NCI-H1105 treated with DMSO at 0.1 percent for 48 hours (cell line): ENCODE measurements around the gene ZDHHC23.

Experiments
- DNase-seq: peaks from one replicate; lab custom pipeline; 2025; lab: John Stamatoyannopoulos, UW

Gene ZDHHC23, protein sequence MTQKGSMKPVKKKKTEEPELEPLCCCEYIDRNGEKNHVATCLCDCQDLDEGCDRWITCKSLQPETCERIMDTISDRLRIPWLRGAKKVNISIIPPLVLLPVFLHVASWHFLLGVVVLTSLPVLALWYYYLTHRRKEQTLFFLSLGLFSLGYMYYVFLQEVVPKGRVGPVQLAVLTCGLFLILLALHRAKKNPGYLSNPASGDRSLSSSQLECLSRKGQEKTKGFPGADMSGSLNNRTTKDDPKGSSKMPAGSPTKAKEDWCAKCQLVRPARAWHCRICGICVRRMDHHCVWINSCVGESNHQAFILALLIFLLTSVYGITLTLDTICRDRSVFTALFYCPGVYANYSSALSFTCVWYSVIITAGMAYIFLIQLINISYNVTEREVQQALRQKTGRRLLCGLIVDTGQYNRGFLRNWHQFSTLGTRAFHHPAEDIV

DNA sequence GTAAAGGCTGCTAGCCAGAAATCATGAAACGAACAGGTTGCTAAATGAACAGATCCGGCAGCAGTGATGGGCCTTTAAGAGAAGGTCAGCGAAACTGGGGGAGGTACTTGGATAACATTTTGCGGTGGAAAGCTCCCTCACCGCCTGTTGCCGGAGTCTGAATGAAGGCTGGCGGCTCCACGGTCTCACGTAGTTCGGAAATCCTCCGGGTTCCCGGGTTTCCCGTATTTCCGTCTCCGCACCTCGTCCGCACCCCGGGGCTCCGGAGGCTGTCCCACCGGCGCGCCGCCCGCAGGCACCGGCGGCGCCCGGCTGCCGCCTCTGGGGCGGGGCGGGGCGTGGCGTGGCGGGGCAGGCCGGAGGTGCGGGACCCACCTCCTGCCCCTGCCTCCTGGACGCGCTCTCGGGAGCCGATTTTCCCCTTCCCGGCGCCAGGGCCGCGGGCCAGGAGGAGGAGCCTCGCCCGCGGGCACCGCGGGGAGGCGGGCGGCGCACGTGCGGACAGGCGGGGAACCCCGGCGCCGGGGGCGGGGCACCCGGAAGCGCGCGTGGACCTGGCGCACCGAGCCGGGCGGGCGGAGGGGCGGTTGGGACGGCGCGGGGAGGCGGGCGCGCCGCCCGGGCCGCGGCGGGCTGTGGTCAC is at the start of gene ZDHHC23:
Gene ZDHHC23, plus strand, starts transcription at position 642 of the 643 bp plus-strand sequence. CDS start 790 bp downstream, outside the sequence.
- peak; percentile 81 for DNase-seq

DNA sequence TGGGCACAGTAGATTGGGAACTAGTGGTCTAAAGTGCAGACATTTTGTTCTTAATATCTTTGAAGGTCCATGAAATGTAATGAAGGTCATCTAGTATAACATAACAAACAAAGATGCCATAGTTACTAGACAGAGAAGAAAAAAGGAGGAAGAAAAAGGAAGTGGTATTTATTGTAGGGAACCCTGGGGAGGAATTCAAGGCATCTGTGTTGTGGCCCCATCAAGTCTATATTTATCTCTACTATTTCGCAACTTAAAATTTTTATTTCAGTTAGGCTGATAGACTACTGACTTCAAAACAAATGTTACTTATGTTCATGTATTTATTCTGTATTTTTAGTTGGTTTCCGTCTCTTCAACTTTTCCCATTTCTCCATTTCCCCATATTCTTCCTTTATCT is 48.9 kb upstream of the ZDHHC23 start:
- DNase-seq = no peak

DNA sequence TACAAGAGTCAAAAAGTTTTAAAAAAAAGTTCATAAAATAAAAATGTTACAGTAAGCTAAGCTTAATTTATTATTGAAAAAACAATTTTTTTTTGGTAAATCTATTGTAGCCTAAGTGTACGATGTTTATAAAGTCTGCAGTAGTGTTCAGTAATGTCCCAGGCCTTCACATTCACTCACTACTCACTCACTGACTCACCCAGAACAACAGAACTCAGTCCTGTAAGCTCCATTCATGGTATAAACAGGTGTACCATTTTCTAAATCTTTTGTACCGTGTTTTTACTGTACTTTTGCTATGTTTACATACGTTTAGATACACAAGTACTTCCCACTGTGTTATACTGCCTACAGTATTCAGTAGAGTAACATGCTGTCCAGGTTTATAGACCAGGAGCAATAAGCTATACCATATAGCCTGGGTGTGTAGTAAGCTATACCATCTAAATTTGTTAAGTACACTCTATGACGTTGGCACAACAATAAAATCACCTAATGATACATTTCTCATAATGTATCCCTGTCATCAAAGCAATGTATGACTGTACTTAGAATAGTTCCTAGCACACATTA is 41.2 kb upstream of the ZDHHC23 start:
- no peak for DNase-seq

DNA sequence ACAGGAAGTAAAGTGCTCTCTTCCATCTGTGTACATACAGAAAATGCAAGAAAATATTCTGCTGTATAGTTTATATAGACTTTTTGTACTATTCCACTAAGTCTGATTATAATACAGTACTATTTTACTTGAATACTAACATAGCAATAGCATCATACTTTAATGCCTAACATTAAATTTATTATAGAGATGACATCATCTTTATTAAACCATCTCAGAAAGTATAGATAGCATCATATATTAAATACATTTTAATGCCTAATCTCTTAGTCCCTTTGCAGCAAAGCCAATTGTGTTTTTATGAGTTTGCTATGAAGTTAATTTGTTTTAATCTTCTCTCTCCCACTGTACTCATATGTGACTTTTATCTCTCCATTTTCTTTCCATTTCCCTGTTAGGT is 39.7 kb upstream of the ZDHHC23 start:
- no peak for DNase-seq

DNA sequence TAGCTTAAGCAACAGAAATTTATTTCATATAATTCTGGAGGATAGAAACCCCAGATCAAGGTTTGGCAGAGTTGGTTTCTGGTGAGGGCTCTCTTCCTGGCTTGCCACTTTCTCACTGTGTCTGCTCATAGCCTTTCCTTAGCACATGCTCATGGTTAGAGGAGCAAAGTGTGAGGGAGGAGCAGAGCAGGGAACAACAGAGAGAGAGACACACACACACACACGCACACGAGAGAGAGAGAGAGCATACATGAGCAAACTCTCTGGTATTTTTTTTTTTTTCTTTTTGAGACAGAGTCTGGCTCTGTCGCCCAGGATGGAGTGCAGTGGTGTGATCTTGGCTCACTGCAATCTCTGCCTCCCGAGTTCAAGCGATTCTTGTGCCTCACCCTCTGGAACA is 36.8 kb upstream of the ZDHHC23 start:
- DNase-seq = no peak

DNA sequence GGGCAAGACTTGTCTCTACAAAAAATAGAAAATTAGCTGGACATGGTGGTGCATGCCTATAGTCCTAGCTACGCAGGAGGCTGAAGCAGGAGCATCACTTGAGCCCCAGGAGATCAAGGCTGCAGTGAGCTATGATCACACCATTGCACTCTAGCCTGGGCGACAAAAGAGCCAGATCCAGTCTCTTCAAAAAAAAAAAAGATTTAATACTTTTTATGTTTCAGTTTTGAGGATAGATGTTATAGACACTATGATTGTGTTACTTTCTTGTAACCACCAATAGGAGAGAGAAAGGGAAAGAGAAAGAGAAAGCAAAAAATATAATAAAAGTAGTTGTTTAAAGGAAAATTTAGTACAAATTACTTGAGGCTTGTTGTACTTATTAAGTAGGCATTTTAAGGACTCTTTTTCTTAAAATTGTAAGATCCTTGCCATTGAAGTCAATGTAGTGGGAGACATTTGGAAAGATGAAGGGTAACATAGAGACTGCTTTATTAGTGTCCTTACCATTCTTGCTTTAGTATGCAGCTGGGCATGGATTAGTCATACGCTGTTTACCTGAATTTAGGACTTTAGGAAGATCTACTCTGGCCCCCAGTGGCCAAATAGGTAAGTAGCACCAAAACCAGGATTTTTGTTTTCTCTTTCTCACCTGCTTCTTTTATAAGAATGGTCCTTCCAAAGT is 35.1 kb upstream of the ZDHHC23 start:
- peak; percentile 62 for DNase-seq

DNA sequence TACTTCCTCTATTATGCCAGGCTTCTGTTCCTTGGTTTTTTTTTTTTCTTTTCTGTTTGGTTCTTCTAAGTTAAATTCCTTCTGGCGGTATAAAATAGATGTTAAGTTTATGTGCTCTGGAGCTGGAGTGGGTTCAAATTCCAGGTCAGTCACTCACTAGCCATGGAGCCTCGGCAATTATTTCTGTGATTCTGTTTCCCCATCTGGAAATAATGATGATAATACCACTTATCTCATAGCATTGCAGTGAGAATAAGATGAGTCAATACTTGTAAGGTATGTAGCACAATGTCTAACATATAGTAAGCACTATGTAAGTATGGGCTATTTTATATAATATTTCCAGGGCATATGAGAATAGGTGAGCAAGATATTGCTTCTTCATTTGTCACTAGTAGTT is 33.2 kb upstream of the ZDHHC23 start:
- no peak for DNase-seq

DNA sequence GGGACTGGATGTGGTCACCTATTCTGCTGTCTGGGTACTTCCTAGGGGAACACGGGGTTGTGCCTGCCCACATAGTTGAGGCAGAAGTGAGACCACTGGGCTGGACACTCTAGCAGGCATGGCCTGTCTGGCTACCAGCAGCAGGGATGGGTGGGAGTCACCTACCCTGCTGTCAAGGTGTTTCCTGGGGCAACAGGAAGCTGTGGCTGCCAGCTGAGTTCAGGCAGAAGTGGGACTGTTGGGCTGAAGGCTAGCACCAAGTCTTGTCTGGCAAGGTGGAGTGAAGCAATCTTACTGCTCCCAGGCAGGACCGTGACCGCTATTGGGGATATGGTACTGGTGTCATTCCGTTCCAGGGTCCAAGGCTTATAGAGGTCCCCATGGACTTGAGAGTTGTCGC is 20.3 kb upstream of the ZDHHC23 start:
- no peak for DNase-seq

DNA sequence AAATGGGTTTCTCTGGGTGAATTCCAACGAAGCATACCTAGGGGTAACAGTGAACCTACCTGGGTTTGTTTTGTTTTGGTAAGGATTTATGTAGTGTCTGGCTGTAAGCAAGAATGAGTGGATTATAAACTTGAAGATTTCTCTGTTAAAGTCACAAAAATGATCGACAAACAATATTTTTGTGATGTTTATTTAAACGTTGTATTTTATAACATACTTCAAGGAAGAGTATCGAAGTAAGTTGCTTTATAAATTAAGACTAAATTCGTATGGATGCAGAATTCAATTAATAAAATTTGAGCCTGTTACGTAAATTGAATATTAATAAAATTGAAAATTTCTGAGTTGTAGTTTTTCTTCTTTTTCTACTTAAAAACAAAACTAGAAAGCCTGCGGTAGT is 982 bp upstream of the ZDHHC23 start:
- no peak for DNase-seq

DNA sequence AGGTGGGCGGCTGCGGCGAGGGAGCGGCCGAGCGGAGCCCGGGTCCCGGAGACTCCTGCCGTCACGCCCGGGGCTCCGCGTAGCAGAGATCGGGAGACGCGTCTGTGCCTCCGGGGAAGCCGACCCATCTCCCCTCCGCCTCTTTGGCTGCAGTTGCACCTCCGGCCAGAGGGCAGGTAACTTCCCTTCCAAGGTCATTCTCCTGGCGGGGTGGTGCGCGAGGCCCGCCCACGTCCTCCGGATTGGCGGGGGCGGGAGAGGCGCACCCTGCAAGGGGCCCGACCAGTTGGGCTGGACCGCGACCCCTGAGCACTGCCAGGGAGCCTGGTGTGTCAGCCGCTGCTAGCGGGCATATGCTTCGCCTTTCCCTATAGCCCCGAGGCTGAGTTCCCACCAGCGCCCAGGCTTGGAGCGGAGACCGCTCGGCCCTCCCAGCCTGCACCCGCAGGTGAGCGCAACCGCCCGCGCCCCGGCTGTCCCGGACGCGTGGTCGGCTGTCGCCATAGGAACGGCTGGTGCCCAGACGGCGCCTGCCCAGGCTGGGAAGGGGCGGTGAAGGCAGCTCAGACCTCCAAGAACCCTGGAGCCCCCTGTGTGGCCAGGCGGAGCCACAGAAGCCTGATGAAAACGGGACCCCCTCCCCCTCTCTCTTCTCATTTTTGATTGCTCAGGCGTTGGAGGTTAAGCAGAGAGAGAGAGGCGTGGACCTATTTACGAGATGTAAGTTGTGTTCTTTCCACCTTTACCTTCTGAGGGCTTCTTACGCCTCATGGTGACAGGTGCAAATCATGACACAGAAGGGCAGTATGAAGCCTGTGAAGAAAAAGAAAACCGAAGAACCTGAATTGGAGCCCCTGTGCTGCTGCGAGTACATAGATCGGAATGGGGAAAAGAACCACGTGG is 453 bp downstream of the ZDHHC23 start:
- peak; percentile 65 for DNase-seq

DNA sequence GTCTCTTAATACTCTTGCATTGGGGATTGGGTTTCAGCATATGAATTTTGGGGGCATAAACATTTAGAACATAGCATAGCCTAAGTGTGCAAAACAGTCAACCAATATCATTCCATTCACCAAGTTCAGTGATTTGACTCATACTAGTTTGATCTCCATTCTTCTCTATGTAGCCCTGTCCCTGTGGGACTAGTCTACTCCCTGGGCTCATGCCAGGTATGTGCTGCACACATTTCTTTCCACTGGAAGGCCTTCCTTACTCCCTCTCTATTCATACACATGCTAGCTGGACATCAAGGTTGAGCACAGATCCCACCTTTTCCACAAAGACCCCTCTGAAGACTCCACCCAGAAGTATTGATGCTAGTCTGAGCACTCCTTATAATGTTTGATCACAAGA is 5.1 kb downstream of the ZDHHC23 start:
- DNase-seq = no peak

DNA sequence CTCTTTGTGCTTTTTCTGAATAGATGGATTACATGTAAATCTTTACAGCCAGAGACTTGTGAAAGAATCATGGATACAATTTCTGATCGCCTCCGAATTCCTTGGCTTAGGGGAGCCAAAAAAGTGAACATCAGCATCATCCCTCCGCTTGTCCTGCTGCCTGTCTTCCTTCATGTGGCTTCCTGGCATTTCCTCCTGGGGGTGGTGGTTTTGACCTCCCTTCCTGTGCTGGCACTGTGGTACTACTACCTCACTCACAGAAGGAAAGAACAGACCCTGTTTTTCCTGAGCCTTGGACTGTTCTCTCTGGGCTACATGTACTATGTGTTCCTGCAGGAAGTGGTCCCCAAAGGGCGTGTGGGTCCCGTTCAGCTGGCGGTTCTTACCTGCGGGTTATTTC is 5.9 kb downstream of the ZDHHC23 start:
- no peak for DNase-seq

DNA sequence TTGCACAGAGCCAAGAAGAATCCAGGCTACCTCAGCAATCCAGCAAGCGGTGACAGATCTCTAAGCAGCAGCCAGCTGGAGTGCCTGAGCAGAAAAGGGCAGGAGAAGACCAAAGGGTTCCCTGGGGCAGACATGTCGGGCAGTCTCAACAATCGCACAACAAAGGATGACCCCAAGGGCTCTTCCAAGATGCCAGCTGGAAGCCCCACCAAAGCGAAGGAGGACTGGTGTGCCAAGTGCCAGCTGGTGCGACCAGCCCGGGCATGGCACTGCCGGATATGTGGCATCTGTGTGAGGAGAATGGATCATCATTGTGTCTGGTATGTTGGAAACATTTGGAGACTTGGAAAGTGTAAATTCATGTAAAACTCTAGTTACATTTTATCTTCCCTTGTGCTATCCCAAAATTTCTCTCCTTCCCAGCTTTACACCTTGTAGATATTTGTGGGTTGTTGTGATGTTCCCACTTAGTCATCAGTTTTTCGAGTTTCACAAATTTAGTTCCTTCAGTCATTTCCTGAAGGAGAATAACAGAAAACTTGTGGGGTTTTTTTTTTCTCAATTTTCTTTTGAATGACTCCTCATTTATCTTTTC is 6.4 kb downstream of the ZDHHC23 start:
- no peak for DNase-seq

DNA sequence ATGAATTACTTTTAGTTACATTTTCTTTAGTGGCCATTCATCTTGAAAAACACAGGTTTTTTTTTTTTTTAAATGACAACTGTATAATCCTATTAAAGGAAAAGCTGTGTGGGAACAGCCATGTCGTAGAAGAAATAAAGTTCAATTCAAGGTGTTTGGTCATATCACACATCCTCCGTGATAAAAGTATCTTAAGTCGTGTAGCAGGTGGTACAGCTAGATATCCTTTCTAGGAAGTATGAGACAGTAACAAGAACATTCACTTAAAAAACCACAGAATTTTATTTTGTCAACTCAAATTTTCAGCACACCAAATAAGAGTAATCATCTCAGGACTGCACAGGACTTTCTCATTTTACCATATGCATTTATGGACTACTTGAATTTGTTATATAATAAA is 16.1 kb downstream of the ZDHHC23 start:
- DNase-seq = no peak

DNA sequence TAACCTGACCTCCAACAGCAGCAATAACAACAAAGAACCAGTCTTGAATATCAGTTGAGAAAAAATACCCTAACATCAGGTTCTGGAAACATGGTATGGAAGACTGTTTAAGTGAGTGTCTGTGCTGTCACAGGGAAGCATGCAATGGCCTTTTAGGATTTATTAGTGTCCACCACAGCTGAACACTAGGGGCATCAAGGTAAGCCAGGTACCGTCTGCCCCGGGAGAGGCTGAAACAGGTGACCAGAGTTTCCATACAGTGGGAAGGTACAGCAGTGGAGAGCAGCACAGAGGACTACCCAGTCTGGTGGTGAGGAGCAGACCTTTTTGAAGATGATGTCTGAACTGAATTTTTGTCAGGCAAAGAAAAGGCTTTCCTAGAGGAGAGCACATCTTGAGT is 18.4 kb downstream of the ZDHHC23 start:
- no peak for DNase-seq

DNA sequence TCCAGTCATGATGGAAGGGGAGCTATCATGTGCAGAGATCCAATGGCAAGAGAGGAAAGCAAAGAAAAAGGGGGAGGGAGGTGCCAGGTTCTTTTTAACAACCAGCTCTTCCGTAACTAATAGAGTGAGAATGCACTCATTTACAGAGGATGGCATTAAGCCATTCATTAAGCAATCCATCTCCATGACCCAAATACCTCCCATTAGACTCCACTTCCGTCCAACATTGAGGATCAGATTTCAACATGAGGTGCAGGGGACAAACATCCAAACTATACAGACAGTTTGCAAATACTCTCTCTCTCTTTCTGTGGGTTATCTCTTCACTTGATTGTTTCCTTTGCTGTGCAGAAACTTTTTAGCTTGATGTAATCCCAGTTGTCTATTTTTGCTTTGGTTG is 21.2 kb downstream of the ZDHHC23 start:
- DNase-seq = peak; percentile 9

DNA sequence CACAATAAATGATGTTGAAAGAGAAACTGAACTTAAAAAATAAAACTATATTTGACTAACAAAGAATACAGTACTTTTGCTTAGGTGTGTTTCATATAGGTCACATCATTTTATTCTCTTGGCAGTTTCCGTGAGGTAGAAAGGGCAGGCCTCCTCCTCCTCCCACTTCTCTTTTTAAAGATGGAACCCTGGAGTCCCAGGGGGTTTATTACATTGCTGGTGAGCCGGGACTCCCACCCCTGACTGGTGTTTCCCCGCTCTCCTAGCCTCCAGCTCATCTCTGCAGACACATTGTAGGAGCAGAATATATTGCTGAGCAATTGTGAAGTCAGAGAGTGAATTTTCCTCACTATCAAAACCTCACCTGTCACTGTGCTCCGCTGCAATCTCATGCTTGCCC is 30.0 kb downstream of the ZDHHC23 start:
- DNase-seq = no peak

DNA sequence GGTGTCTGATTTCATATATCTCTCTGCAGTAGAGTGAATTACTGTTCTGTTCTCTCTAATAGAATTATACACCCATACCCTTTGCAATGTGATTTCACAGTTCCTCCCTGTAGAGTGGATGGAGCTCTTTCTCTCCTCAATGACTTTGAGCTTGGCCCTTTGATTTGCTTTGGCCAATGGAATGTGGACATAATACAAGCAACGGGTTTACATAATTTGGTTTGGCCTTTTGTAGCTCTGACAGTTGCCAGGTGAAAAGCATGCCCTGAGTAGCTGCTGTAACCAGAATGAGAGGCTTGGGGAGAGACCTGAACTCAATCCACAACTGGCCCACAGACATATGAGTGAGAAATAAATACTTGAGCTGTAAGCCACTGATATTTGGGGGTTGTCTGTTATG is 32.1 kb downstream of the ZDHHC23 start:
- DNase-seq = no peak

DNA sequence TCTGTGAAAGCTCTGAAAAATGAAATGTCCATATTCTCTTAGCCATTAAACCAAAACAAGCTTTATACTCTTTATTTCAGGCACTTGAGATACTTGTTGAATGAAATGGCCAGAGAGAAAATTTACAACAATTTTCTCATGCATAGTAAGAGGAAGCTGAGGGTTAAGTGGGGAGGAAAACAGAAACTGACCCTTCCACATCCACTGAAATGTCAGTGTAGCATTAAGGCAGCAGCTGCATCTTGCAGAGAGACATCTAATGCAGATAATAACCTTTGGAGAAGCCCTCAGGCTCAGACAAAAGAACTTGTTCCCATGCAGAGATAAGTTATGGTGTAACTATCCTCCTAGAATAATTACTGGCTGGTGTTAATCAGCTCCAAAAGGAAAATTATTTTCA is 34.0 kb downstream of the ZDHHC23 start:
- no peak for DNase-seq

DNA sequence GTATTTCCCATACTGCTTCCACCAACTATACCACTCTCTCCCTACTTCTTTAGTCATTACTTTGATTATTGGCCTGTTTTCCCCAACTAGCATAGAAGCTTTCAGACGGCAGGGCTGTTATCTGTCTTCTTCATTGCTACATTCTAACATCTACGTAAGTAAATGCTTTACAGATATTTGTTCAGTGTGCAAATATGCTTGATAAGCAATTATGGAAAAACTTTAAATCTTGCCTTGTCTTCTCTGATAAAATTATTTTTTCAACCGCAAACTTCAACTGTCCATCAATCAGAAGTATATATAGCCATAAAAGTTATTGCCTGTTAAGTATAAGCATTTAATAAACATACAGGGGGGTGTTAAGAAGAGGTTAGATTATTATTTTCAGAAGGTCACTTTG is 35.7 kb downstream of the ZDHHC23 start:
- no peak for DNase-seq

DNA sequence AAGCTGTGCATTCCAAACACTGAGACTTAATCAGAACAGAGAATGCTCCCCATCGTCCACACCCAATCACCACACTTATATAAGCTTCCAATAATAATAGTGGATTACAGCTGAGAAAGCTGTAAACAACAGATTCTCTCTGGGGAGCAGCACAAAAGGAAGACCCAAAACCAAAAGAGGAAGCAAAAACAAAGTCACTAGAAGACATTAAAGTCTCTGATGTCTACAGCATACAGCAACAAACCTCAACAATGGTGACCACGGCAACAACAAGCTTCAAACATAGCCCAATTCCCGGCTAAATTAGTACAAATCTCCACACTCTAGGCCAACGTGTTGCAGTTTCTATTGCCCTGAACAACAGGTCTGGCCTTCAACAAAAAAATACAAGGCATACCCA is 37.7 kb downstream of the ZDHHC23 start:
- no peak for DNase-seq
